Renal pelvis (tissue), 4 donors: ENCODE results near the gene SMC3. TPM values are rescaled to one million over a fixed set of nuclear protein-coding genes. Genes with fewer than 3 reads are reported as not detected.
"Not testable (repeated sequence)": the region's sequence is repeated elsewhere in the genome, so short reads cannot be mapped to it uniquely, and the experiment has no call there.

Source experiments
- DNase-seq: peaks from one replicate; pipeline ENCODE4 v3.0.0-alpha.2; 2013
- polyA plus RNA-seq, 3 donors: library from polyadenylated mRNA; unstranded; fragments of 120-200 nt; gene quantifications; one replicate each; pipeline ENCODE4 v1.2.1, GENCODE V29; 2013; ENCODE audit not compliant: insufficient read length in 3 of 3

SMC3 gene
- polyA plus RNA-seq, 3 donors: 80.3 to 90.5 (median 87.3) TPM

GRCh38 chr10:110618230-110618610 lies 50.7 kb downstream of the SMC3 start:
- no peak for DNase-seq

DNA sequence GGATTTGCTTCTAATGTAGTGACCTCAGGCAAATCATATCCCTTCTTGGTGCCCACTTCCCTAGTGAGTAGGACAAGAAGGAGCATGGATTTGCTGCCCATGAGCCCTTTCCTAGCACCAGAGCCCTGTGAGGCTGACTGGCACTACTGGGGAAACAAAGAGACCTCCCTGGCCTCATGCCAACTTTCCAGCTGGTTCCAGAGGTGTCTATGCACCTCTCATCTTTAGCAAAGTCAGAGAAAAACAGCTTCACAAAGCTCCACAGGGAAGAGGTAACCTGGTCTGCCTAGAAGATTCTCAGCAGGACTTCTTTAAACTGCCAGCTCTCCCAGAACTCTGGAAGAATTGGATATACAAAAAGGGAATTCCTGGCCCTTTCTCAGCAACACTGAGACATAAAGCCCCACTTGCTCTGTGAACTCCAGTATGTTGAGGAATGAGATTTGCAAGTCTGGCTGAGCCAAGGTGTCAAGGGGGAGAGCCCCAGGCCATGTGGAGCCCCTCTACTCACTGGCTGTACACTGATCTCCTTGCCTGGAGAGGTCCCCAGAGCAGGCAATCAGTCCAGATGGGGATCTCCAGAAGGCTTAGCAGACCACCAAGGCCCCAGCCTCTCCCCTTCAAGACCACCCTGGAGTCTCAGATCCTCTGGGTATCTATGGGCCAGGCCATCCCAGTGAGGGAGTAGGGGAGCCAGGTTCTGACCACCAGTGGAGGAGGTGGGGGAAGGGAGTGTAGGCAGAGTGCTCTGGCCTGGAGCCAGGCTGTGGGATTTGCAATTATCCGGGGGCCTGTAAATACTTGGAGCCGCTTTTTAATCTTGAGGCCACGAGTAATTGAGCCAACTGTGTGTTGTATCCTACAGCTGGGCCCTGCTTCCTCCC lies 52.3 kb downstream of the SMC3 start:
- no peak for DNase-seq

GRCh38 chr10:110620398-110620719 lies 52.9 kb downstream of the SMC3 start:
- no peak for DNase-seq

GRCh38 chr10:110623316-110623715 lies 55.8 kb downstream of the SMC3 start:
- not testable (repeated sequence) for DNase-seq

DNA sequence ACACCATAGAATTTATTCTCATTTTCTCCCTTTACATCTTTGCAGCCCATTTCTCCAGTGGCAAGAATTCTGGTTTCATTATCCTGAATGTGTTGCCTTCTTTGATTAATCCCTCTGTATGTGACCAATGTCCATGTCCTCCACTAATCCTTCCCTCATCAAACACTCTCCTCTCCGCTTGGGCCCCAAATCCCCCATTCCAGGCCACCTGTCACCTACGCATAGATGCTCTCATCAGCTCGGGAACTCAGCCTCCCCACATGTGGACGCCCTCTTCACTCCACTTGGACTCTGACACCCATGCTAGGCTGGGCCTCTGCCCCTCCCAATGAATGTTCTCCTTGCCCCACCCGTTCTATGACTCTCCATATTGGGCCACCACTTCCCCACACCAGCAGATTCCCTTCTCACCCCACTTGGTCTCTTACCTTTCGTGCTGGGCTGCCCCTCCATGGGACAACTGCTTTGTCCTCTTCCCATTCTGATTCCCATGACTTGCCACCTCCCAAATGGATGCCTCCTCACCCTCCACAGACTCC lies 57.9 kb downstream of the SMC3 start:
- no peak for DNase-seq

DNA sequence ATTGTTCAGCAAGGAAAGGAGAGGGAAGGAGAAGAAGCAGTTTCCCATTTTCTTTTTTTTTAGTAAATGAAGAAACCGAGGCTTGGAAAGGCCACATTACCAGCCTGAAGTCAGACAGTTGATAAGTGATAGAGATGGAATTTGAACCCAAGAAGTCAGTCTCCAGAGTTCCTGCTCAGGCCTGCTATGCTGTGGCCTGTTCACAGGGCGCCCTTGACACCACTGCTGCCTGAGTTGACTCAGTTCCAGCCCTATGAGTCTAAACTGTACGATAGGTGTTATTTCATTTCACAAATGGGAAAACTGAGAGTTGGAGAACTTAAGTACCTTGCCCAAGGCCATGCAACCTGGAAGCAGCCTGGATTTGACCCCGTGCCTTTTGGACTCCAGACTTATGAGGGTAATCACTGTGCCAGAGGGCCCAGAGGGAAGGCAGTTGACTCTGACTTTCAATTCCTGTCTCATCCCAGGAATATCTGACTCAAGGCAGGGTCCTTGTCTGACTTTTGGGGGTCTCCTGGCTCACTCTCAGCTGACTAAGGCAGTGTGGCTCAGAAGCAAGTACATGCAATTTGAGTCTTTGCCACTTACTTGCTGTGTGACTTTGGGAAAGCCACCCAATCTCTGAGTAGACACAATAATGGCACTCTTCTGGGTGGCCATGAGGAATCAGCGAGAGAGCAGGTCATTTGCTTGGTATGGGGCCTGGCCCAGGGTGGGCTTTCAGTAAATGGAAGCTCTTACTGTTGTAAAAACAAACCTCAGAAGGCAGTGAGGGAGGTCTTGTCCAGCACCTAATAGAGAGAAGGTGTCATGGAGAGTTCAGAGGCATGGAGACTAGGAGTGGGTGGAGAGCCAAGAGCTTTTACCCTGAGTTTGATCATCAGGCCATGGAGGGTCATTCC lies 58.7 kb downstream of the SMC3 start:
- DNase-seq: no peak

DNA sequence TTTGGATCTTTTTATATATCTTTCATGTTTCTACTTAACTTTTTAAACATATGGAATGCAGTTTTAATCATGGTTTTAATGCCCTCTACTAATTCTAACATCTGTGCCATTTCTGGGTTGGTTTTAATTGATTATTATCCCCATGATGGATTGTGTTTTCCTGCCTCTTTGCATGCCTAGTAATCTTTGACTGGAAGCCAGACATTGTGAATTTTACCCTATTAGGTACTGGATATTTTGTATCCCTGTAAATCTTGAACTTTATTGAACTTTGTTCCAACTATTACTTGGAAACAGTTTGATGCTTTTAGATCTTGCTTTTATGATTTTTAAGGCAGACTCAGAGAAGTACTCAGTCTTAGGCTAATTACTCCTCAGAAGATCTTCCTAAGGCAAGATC lies 60.7 kb downstream of the SMC3 start:
- no peak for DNase-seq

- DNase-seq: peak; percentile 64
These were observed 62.2 kb downstream of the SMC3 start for GRCh38 chr10:110629680-110630191.

DNA sequence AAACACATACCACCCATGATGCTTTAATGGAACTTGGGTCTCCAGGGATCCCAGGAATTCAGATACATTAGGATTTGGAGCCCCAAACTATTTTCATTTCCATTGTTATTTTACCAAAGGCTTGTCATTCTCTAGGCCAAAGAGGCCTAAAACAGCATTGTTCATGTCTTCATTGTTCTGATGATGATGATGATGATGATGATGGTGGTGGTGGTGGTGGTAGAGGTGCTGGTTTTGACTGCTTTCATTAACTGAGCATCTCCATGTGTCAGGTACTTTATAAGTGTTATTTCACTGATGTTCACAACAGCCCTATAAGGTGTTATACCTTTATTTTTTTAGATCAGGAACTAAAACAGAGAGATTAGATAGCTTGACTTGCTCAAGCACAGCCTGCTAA lies 64.4 kb downstream of the SMC3 start:
- DNase-seq: no peak

GRCh38 chr10:110632591-110633215 lies 65.2 kb downstream of the SMC3 start:
- DNase-seq: no peak

- peak; percentile 48 for DNase-seq
These were observed 67.2 kb downstream of the SMC3 start for GRCh38 chr10:110634527-110635209.

- DNase-seq: no peak
These were observed 69.1 kb downstream of the SMC3 start for GRCh38 chr10:110636572-110636931.

- DNase-seq: peak; percentile 55
These were observed 69.5 kb downstream of the SMC3 start for GRCh38 chr10:110636932-110637557.

- DNase-seq: no peak
These were observed 70.1 kb downstream of the SMC3 start for GRCh38 chr10:110637558-110638053.

GRCh38 chr10:110638319-110638718 lies 70.8 kb downstream of the SMC3 start:
- DNase-seq: no peak

GRCh38 chr10:110639046-110639445 lies 71.6 kb downstream of the SMC3 start:
- DNase-seq: not testable (repeated sequence)

DNA sequence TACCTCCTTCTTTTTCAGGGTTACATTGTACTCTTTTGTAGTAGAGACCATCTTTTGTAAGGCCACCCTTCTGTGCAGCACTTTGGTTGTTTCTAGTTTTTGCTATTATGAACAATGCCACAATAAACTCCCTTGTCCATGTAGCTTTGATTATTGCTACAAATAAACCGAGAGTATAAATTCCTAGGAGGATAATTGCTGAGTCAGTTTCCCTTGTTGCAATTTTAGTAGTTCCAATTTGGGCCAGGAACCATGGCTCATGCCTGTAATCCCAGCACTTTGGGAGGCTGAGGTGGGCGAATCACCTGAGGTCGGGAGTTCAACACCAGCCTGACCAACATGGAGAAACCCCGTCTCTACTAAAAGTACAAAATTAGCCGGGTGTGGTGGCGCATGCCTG lies 72.4 kb downstream of the SMC3 start:
- DNase-seq: not testable (repeated sequence)

DNA sequence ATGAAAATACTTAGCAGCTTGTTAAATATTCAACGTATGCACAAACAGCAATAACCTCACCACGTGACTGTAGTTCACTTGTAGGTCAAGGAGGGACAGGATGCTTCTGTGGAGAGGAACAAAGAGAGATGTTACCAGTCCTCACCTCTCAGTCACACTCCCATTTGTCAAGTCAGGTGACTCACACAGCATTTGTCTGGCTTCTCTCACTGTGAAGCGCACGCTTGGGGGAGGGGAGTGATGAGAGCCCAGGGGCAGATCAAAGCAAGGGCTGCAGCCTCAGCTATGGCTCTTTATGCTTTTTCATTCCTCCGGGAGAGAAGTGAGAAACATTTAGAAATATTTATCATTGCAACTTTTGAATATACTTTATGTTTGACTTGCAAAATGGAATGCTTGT lies 73.8 kb downstream of the SMC3 start:
- peak; percentile 48 for DNase-seq

GRCh38 chr10:110642204-110643034 lies 74.9 kb downstream of the SMC3 start:
- DNase-seq: no peak
